Measurements from ENCODE around the gene DOCK3.

The DOCK3 gene

GRCh38 chr3:50982540-50983325, 308.0 kb downstream of the DOCK3 start:
- ATAC-seq: no peak
- TF ChIP-seq ZNF8 (CRISPR knock-in tag; IDR thresholded peaks at IDR 0.05) (no peak), ZNF70 (CRISPR knock-in tag; IDR thresholded peaks at IDR 0.05) (no peak), POU6F1 (CRISPR knock-in tag; IDR thresholded peaks at IDR 0.05; ENCODE audit: borderline replicate concordance, low read depth) (no peak), OSR1 (CRISPR knock-in tag; IDR thresholded peaks at IDR 0.05) (no peak), GLIS3 (CRISPR knock-in tag; IDR thresholded peaks at IDR 0.05) (no peak), RARB (CRISPR knock-in tag; IDR thresholded peaks at IDR 0.05) (no peak)

- ATAC-seq: no peak
- TF ChIP-seq ZNF70 (CRISPR knock-in tag; IDR thresholded peaks at IDR 0.05) (no peak), TOX (CRISPR knock-in tag; IDR thresholded peaks at IDR 0.05; ENCODE audit: borderline replicate concordance) (no peak), BACH2 (CRISPR knock-in tag; IDR thresholded peaks at IDR 0.05; ENCODE audit: borderline replicate concordance) (no peak), PPARA (CRISPR knock-in tag; IDR thresholded peaks at IDR 0.05; ENCODE audit: borderline replicate concordance) (no peak), RARB (CRISPR knock-in tag; IDR thresholded peaks at IDR 0.05) (no peak), ARNTL (CRISPR knock-in tag; IDR thresholded peaks at IDR 0.05; ENCODE audit: borderline replicate concordance, low read depth) (no peak), ZNF565 (CRISPR knock-in tag; conservative IDR thresholded peaks at IDR 0.05; ENCODE audit: low read depth) (no peak), ZC3H10 (CRISPR knock-in tag; IDR thresholded peaks at IDR 0.05) (no peak), OSR1 (CRISPR knock-in tag; IDR thresholded peaks at IDR 0.05) (no peak), ZFP3 (CRISPR knock-in tag; IDR thresholded peaks at IDR 0.05) (no peak), TCF4 (CRISPR knock-in tag; IDR thresholded peaks at IDR 0.05; ENCODE audit: borderline replicate concordance) (no peak), PATZ1 (CRISPR knock-in tag; IDR thresholded peaks at IDR 0.05; ENCODE audit: borderline replicate concordance) (no peak), ZFP30 (CRISPR knock-in tag; IDR thresholded peaks at IDR 0.05) (no peak), POU6F1 (CRISPR knock-in tag; IDR thresholded peaks at IDR 0.05; ENCODE audit: borderline replicate concordance, low read depth) (no peak), SNAI2 (CRISPR knock-in tag; IDR thresholded peaks at IDR 0.05) (no peak), ESRRG (CRISPR knock-in tag; IDR thresholded peaks at IDR 0.05) (no peak), CSDC2 (CRISPR knock-in tag; IDR thresholded peaks at IDR 0.05) (no peak), TSHZ2 (CRISPR knock-in tag; IDR thresholded peaks at IDR 0.05) (no peak)
These were observed 309.2 kb downstream of the DOCK3 start for GRCh38 chr3:50983887-50984286.

- ATAC-seq: no peak
These were observed 311.2 kb downstream of the DOCK3 start for GRCh38 chr3:50985893-50986292.

More at GRCh38 chr3:50985893-50986292, 311.2 kb downstream of the DOCK3 start:
- TF ChIP-seq GLIS3 (CRISPR knock-in tag; IDR thresholded peaks at IDR 0.05) (no peak), PATZ1 (CRISPR knock-in tag; IDR thresholded peaks at IDR 0.05; ENCODE audit: borderline replicate concordance) (no peak), ZNF565 (CRISPR knock-in tag; conservative IDR thresholded peaks at IDR 0.05; ENCODE audit: low read depth) (no peak), ZC3H10 (CRISPR knock-in tag; IDR thresholded peaks at IDR 0.05) (no peak), ARNTL (CRISPR knock-in tag; IDR thresholded peaks at IDR 0.05; ENCODE audit: borderline replicate concordance, low read depth) (no peak), ZNF70 (CRISPR knock-in tag; IDR thresholded peaks at IDR 0.05) (no peak), ESRRG (CRISPR knock-in tag; IDR thresholded peaks at IDR 0.05) (no peak), CSDC2 (CRISPR knock-in tag; IDR thresholded peaks at IDR 0.05) (no peak), SNAI2 (CRISPR knock-in tag; IDR thresholded peaks at IDR 0.05) (no peak), CREB5 (CRISPR knock-in tag; IDR thresholded peaks at IDR 0.05; ENCODE audit: low read depth) (no peak), OSR1 (CRISPR knock-in tag; IDR thresholded peaks at IDR 0.05) (no peak), RARB (CRISPR knock-in tag; IDR thresholded peaks at IDR 0.05) (no peak), PPARA (CRISPR knock-in tag; IDR thresholded peaks at IDR 0.05; ENCODE audit: borderline replicate concordance) (no peak)
